ENCODE measurements around the gene FAM163B.

DNA sequence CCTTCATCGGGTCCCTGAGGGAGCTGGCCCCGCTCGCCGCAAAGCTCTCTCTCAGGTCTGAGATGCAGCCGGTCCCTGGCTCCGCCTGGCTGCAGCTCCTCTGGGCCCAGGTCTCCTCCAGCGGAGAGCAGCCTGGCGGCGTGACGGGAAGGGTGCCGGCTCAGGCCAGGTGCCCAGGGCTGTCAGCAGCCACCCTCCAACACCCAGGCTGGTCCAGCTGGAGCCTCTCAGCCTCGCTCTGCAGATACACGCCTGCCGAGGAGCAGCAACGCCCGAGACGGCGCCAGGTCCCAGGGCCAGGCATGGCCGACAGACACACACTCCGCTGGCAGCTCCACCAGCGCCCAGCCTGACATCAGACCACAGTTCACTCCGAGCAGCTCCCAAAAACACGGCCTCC, 25.6 kb downstream of the FAM163B start:
- no peak for TF ChIP-seq ZNF70 (CRISPR knock-in tag; IDR thresholded peaks at IDR 0.05)
- no peak for TF ChIP-seq GLIS3 (CRISPR knock-in tag; IDR thresholded peaks at IDR 0.05)
- no peak for TF ChIP-seq ISL1 (CRISPR knock-in tag; IDR thresholded peaks at IDR 0.05)
- TF ChIP-seq CSDC2 (CRISPR knock-in tag; IDR thresholded peaks at IDR 0.05), result no peak
